ENCODE results near the gene HPGDS. TPM values are rescaled to one million over a fixed set of nuclear protein-coding genes. Genes with fewer than 3 reads are reported as not detected.

The HPGDS gene
- polyA plus RNA-seq, 1 donor from 2014 or later = not detected

GRCh38 chr4:94334476-94334875, 8.2 kb downstream of the HPGDS start:
- no peaks in the 10 kb centered on the region for H3K27me3 ChIP-seq (ENCODE audit: insufficient read depth, low read depth, low read length)
- no peak overlapping the region for H3K9ac ChIP-seq (ENCODE audit: low read length)
- H3K9me3 ChIP-seq (ENCODE audit: low read length) = no peaks in the 10 kb centered on the region
- no peak overlapping the region for H3K27ac ChIP-seq (ENCODE audit: low read length)
- TF ChIP-seq TAF1 (IDR thresholded peaks at IDR 0.05; ENCODE audit: low read depth) (no peak), POLR2AphosphoS5 (IDR thresholded peaks at IDR 0.05) (no peak), EP300 (conservative IDR thresholded peaks at IDR 0.05; ENCODE audit: poor library complexity, severe bottlenecking) (no peak), EZH2 (IDR thresholded peaks at IDR 0.05; ENCODE audit: borderline replicate concordance, insufficient read depth, low read length, poor library complexity, severe bottlenecking) (no peak), MXI1 (conservative IDR thresholded peaks at IDR 0.05; ENCODE audit: poor library complexity, severe bottlenecking) (no peak), RAD21 (conservative IDR thresholded peaks at IDR 0.05) (no peak), REST (IDR thresholded peaks at IDR 0.05; ENCODE audit: borderline replicate concordance) (no peak), SMC3 (conservative IDR thresholded peaks at IDR 0.05; ENCODE audit: poor library complexity) (no peak), CTCF (IDR thresholded peaks at IDR 0.05; ENCODE audit: poor library complexity, severe bottlenecking) (no peak)
- no peak overlapping the region for H3K4me3 ChIP-seq (ENCODE audit: low read length)
- H3K4me2 ChIP-seq (ENCODE audit: low read length) = no peak overlapping the region
- H3F3A ChIP-seq (ENCODE audit: insufficient read depth, low read length, poor library complexity, severe bottlenecking) = no peaks in the 10 kb centered on the region
- H3K36me3 ChIP-seq (ENCODE audit: insufficient read depth, low read length) = no peaks in the 10 kb centered on the region
- no peaks in the 10 kb centered on the region for H3K9me2 ChIP-seq (ENCODE audit: insufficient read depth, low read length)
- no peak overlapping the region for H2AFZ ChIP-seq (ENCODE audit: low read depth, low read length)
- H3K79me2 ChIP-seq (replicated peaks; ENCODE audit: insufficient read depth, low read length) = no peaks in the 10 kb centered on the region
- H4K20me1 ChIP-seq (ENCODE audit: insufficient read depth) = no peaks in the 10 kb centered on the region

- Histone ChIP-seq H3K4me3 (ENCODE audit: low read length) (no peak overlapping the region), H3K4me2 (ENCODE audit: low read length) (no peak overlapping the region), H3K27ac (ENCODE audit: low read length) (no peak overlapping the region), H4K20me1 (ENCODE audit: insufficient read depth) (no peaks in the 10 kb centered on the region), H3K9ac (ENCODE audit: low read length) (no peak overlapping the region), H2AFZ (ENCODE audit: low read depth, low read length) (no peak overlapping the region), H3K9me3 (ENCODE audit: low read length) (no peaks in the 10 kb centered on the region), H3F3A (ENCODE audit: insufficient read depth, low read length, poor library complexity, severe bottlenecking) (no peaks in the 10 kb centered on the region), H3K9me2 (ENCODE audit: insufficient read depth, low read length) (no peaks in the 10 kb centered on the region), H3K36me3 (ENCODE audit: insufficient read depth, low read length) (no peaks in the 10 kb centered on the region), H3K79me2 (replicated peaks; ENCODE audit: insufficient read depth, low read length) (no peaks in the 10 kb centered on the region), H3K27me3 (ENCODE audit: insufficient read depth, low read depth, low read length) (no peaks in the 10 kb centered on the region)
- TF ChIP-seq CTCF (IDR thresholded peaks at IDR 0.05; ENCODE audit: poor library complexity, severe bottlenecking) (no peak), RAD21 (conservative IDR thresholded peaks at IDR 0.05) (no peak), EP300 (conservative IDR thresholded peaks at IDR 0.05; ENCODE audit: poor library complexity, severe bottlenecking) (no peak), SMC3 (conservative IDR thresholded peaks at IDR 0.05; ENCODE audit: poor library complexity) (no peak), REST (IDR thresholded peaks at IDR 0.05; ENCODE audit: borderline replicate concordance) (no peak), POLR2AphosphoS5 (IDR thresholded peaks at IDR 0.05) (no peak), TAF1 (IDR thresholded peaks at IDR 0.05; ENCODE audit: low read depth) (no peak)
These were observed 8.8 kb downstream of the HPGDS start for GRCh38 chr4:94333866-94334265.
